EL (cell line): Measurements from ENCODE around the gene ABCC1.
"Not testable (repeated sequence)": the region's sequence is repeated elsewhere in the genome, so short reads cannot be mapped to it uniquely, and the experiment has no call there.

Source experiments
- DNase-seq: peaks from one replicate; pipeline ENCODE4 v3.0.0-alpha.2; 2016

ABCC1 gene

DNA sequence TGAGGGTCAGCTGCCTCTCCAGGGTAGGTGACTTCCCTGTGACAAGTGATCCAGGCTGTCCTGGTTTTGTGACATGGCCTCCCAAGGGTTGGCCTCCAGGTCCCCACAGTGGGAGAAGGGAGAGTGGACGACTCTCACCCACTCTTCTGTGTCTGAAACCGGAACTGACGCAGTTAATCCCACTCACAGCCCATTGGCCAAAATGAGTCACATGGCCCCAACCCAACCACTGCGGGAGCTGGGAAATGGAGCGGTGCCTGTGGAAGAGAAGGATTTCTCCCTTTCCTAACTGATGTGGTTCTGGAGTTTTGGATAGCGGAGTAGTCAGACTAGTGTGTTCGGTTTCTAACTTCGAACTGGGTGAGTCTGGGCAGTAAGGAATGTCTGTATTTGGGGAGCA is 194.5 kb downstream of the ABCC1 start:
- no peak for DNase-seq

- no peak for DNase-seq
These were observed 195.0 kb downstream of the ABCC1 start for GRCh38 chr16:16144416-16144815.

- DNase-seq = no peak
These were observed 195.9 kb downstream of the ABCC1 start for GRCh38 chr16:16145286-16145685.

- no peak for DNase-seq
These were observed 197.2 kb downstream of the ABCC1 start for GRCh38 chr16:16146380-16147315.

- DNase-seq = no peak
These were observed 198.0 kb downstream of the ABCC1 start for GRCh38 chr16:16147316-16147999.

DNA sequence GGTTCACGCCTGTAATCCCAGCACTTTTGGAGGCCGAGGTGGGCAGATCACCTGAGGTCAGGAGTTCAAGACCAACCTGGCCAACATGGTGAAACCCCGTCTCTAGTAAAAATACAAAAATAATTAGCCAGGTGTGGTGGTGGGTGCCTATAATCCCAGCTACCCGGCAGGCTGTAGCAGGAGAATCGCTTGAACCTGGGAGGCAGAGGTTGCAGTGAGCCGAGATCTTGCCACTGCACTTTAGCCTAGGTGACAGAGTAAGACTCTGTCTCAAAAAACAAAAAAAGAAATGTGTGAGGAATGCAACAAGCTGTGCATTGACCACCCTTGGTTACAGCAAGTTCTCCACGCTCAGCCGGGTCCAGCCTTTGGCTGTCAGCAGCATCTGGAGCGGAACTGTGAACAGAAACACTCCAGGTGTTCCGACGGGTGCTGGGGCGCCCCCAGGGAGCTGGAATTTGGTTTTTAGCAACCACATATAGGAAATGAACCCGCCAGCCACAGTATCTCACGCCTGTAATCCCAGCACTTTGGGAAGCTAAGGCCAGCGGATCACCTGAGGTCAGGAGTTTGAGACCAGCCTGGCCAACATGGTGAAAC is 198.7 kb downstream of the ABCC1 start:
- DNase-seq = not testable (repeated sequence)

GRCh38 chr16:16148755-16149154 is 199.3 kb downstream of the ABCC1 start:
- no peak for DNase-seq

- no peak for DNase-seq
These were observed 200.3 kb downstream of the ABCC1 start for GRCh38 chr16:16149710-16150116.

DNA sequence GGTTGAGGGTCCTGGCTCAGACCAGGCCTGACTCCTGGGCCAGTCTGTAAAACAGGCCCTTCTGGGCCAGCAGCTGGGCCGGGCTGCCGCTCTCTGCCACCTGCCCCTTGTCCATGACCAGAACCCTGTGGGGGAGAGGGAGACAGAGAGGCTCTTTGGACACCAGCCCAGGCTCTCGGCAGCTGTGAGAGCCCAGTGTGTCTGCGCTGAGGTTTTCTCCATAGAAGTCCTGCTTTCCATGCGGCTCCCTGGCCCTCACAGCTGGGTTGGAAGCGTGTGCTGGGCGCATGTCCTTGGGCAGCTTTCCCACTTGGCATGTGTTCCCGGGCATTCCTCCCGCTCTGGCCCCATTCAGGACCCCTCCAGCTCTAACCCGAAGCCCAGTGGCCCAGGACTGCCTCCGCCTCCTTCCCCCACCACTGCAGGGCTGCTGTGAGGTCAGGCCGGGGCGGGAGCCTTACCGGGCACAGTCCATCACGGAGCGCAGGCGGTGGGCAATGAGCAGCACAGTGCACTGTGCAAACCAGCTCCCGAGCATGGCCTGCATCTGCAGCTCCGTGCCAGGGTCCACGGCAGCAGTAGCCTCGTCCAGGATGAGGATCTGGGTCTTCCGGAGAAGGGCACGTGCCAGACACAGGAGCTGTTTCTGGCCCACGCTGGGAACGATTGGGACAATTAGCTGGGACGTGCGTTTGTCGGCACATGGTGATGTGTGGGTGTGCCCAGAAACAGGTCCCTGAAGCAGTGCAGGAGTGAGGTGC is 200.9 kb downstream of the ABCC1 start:
- DNase-seq = no peak

GRCh38 chr16:16150878-16151152 is 201.4 kb downstream of the ABCC1 start:
- DNase-seq = no peak

GRCh38 chr16:16151315-16151714 is 201.9 kb downstream of the ABCC1 start:
- no peak for DNase-seq

DNA sequence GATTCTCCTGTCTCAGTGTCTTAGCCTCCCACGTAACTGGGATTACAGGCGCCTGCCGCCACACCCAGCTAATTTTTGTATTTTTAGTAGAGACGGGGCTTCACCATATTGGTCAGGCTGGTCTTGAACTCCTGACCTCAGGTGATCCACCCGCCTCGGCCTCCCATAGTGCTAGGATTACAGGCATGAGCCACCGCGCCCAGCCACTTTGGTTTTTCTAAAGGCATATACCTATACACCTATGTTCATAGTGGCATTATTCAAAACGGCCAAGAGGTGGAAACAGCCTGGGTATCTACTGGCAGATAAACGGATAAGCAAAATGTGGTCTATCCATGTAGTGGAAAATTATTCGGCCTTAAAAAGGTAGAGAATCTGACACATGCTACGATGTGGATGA is 203.6 kb downstream of the ABCC1 start:
- not testable (repeated sequence) for DNase-seq

DNA sequence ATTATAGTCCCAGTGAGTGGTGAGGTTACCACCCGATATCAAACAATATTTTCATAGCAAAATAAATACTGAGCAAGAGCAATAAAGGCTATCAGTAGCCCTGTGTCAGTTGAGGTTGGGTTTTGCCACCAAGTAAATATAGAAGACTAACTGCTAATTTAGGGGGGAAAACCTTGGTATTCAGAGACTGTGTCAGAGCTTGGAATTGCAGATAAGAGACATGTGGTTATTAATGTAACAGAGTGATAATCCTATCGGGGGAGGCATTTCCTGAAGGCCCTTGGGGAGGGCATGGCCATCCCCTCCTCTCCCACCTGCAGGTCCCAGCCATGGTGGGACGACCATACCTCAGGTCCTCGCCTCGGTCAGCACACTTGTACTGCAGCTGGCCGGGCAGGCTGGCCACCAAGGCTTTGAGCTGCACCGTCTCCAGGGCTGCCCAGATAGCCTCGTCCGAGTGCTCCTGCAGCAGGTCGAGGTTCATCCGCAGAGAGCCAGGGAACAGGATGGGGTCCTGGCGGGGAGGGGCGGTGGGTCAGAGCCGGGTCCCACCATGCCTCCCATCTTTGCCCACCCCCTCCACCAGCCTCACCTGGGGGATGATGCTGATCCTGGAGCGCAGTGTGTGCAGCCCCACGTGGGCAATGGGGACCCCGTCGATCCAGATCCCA is 205.0 kb downstream of the ABCC1 start:
- DNase-seq = no peak

GRCh38 chr16:16155234-16155633 is 205.8 kb downstream of the ABCC1 start:
- no peak for DNase-seq

GRCh38 chr16:16157166-16157565 is 207.8 kb downstream of the ABCC1 start:
- no peak for DNase-seq

GRCh38 chr16:16158082-16158658 is 208.8 kb downstream of the ABCC1 start:
- no peak for DNase-seq

GRCh38 chr16:16158741-16159374 is 209.4 kb downstream of the ABCC1 start:
- DNase-seq = no peak

- DNase-seq = no peak
These were observed 210.2 kb downstream of the ABCC1 start for GRCh38 chr16:16159662-16160061.

DNA sequence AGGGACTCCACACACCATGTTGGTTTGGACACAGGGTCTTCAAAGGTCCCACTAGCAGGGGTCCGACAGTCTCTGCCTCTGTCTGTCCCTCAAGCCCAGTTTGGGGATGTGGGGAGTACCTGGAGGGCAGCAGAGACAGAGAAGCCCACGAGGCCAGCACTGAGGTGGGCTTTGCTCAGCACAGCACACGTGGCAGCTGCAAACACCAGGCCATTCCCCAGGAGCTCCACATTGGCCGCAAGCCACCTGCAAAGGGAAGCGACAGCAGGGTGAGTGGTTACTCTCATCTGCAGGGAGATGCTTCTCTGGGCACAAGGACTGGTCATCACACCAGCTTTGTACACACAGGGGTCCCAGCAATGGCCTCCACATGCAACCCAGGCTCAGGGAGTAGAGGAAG is 211.9 kb downstream of the ABCC1 start:
- DNase-seq = no peak

DNA sequence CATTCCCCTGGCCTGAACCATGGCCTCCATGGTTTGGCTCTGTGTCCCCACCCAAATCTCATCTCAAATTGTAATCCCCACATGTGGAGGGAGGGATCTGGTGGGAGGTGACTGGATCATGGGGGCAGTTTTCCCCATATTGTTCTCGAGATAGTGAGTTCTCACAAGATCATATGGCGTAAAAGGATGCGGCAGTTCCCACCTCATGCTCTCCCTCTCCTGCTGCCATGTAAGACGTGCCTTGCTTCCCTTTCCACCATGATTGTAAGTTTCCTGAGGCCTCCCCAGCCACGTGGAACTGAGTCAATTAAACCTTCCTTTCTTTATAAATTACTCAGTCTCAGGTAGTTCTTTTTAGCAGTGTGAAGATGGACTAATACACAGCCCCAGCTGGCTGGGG is 212.4 kb downstream of the ABCC1 start:
- not testable (repeated sequence) for DNase-seq

- no peak for DNase-seq
These were observed 213.2 kb downstream of the ABCC1 start for GRCh38 chr16:16162591-16162990.

DNA sequence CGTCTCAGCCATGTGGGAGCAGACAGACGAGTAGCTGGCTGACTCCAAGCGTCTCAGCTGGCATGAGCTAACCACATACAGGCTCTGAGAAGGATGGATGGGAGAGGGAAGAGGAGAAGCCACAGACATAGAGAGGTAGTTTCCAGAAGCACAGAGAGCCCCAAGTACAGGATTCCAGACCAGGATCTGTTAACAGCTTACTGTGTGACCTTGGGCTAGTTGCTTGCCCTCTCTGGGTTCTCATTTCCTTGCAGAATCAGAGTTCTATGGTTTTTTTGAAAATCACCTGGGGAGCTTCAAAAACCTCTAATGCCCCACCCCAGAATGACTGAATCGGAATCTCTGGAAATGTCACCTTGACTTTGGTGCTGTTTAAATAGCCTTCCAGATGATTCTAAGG is 213.7 kb downstream of the ABCC1 start:
- DNase-seq = no peak
